ENCODE data around the gene ERAL1. TPM values are rescaled to one million over a fixed set of nuclear protein-coding genes. Genes with fewer than 3 reads are reported as not detected.
"Not testable (repeated sequence)": the region's sequence is repeated elsewhere in the genome, so short reads cannot be mapped to it uniquely, and the experiment has no call there.

ERAL1 gene
- total and polyA plus RNA-seq, 4 donors, result 16.7 to 21.5 (median 18.6) TPM

GRCh38 chr17:28818819-28819221 lies 36.0 kb upstream of the ERAL1 start:
- WGBS, 2 donors, result 5 to 7% methylated on average over 3 of the region's 3 CpGs
- no peak for DNase-seq
- Histone ChIP-seq H3K4me1 (ENCODE audit: control insufficient read depth in 1 of 2, insufficient read depth in 2 of 2, low read length in 2 of 2) (peaks cover 0 to 3% of the 10 kb centered on the region in 2 donors), H3K9me3 (ENCODE audit: control insufficient read depth, low read length) (no peaks in the 10 kb centered on the region), H3K27me3 (ENCODE audit: control insufficient read depth in 1 of 2, insufficient read depth in 2 of 2, low read length in 1 of 2) (no peaks in the 10 kb centered on the region), H3K27ac (ENCODE audit: low read depth in 1 of 2, low read length in 2 of 2) (no peak overlapping the region), H3K36me3 (ENCODE audit: control insufficient read depth in 1 of 2, insufficient read depth in 2 of 2, low read length in 1 of 2) (no peaks in the 10 kb centered on the region), H3K4me3 (ENCODE audit: low read length in 2 of 2) (no peak overlapping the region)
- ATAC-seq (ENCODE audit: low FRiP score), result no peak
- intact Hi-C loops (cut with DNase I), result no loop called here

GRCh38 chr17:28819582-28819981 lies 35.2 kb upstream of the ERAL1 start:
- no peak for ATAC-seq (ENCODE audit: low FRiP score)
- Histone ChIP-seq H3K4me3 (ENCODE audit: low read length in 2 of 2) (no peak overlapping the region), H3K27ac (ENCODE audit: low read depth in 1 of 2, low read length in 2 of 2) (no peak overlapping the region), H3K9me3 (ENCODE audit: control insufficient read depth, low read length) (no peaks in the 10 kb centered on the region), H3K36me3 (ENCODE audit: control insufficient read depth in 1 of 2, insufficient read depth in 2 of 2, low read length in 1 of 2) (no peaks in the 10 kb centered on the region), H3K4me1 (ENCODE audit: control insufficient read depth in 1 of 2, insufficient read depth in 2 of 2, low read length in 2 of 2) (peaks cover 0 to 3% of the 10 kb centered on the region in 2 donors), H3K27me3 (ENCODE audit: control insufficient read depth in 1 of 2, insufficient read depth in 2 of 2, low read length in 1 of 2) (no peaks in the 10 kb centered on the region)
- DNase-seq, result no peak
- intact Hi-C loops (cut with DNase I), result no loop called here
- WGBS, 2 donors, result 15 to 26% methylated on average over 1 of the region's 1 CpG

- intact Hi-C loops (cut with DNase I), result no loop called here
- Histone ChIP-seq H3K36me3 (ENCODE audit: control insufficient read depth in 1 of 2, insufficient read depth in 2 of 2, low read length in 1 of 2) (no peaks in the 10 kb centered on the region), H3K27me3 (ENCODE audit: control insufficient read depth in 1 of 2, insufficient read depth in 2 of 2, low read length in 1 of 2) (no peaks in the 10 kb centered on the region), H3K4me3 (ENCODE audit: low read length in 2 of 2) (no peak overlapping the region), H3K27ac (ENCODE audit: low read depth in 1 of 2, low read length in 2 of 2) (no peak overlapping the region), H3K4me1 (ENCODE audit: control insufficient read depth in 1 of 2, insufficient read depth in 2 of 2, low read length in 2 of 2) (no peaks in the 10 kb centered on the region), H3K9me3 (ENCODE audit: control insufficient read depth, low read length) (no peaks in the 10 kb centered on the region)
- 96 to 100% methylated on average over 1 of the region's 1 CpG for WGBS, 2 donors
- ATAC-seq (ENCODE audit: low FRiP score), result no peak
- no peak for DNase-seq
These were observed 27.1 kb upstream of the ERAL1 start for GRCh38 chr17:28827672-28828071.

DNA sequence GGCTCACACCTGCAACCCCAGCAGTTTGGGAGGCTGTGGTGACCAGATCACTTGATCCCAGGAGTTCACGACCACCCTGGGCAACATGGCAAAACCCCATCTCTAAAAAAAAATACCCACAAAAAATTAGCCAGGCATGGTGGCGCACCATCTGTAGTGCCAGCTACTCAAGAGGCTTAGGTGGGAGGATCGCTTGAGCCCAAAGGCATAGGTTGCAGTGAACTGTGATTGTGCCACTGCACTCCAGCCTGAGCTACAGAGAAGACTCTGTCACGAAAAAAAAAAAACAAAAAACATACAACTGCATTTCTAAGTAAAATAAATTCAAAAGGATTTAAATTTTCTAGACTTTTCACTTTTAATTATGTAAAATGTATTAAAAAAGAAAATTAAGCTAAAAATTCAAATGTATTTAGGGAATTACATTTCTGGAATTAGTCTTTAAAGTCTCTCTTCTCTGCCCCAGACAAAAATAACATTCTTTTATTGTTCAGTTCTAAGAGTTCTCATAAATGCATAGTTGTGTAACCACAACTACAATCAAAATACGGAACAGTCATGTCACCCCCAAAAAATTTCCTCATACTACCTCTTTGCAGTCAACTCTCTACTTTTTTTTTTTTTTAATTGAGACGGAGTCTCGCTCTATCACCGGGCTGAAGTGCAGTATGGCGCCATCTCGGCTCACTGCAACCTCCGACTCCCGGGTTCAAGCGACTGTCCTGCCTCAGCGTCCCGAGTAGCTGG lies 26.3 kb upstream of the ERAL1 start:
- Histone ChIP-seq H3K27me3 (ENCODE audit: control insufficient read depth in 1 of 2, insufficient read depth in 2 of 2, low read length in 1 of 2) (no peaks in the 10 kb centered on the region), H3K36me3 (ENCODE audit: control insufficient read depth in 1 of 2, insufficient read depth in 2 of 2, low read length in 1 of 2) (no peaks in the 10 kb centered on the region), H3K9me3 (ENCODE audit: control insufficient read depth, low read length) (no peaks in the 10 kb centered on the region), H3K4me1 (ENCODE audit: control insufficient read depth in 1 of 2, insufficient read depth in 2 of 2, low read length in 2 of 2) (no peaks in the 10 kb centered on the region), H3K4me3 (ENCODE audit: low read length in 2 of 2) (no peak overlapping the region), H3K27ac (ENCODE audit: low read depth in 1 of 2, low read length in 2 of 2) (no peak overlapping the region)
- no peak for ATAC-seq (ENCODE audit: low FRiP score)
- WGBS, 2 donors, result 90 to 92% methylated on average over 15 of the region's 15 CpGs
- DNase-seq, result no peak
- intact Hi-C loops (cut with DNase I), result no loop called here

DNA sequence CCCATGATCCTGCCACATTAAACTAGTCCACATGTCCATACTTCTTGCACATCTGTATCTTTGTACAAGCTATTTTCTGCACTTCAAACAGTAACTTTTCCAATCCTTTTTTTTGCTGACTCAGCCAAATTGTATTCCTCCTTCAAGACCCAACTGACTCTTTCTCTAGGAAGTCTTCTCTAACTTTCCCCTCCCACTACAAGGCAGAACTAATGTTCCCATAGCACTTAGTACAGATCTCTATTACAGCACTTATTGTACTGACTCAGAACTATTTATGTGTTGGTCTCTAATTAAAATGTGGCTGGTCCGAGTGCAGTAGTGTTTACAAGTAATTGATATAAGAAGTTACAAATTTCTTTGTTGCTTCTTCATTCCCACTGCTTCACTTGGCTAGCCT lies 20.4 kb upstream of the ERAL1 start:
- no peaks in the 10 kb centered on the region for H3K36me3 ChIP-seq (ENCODE audit: control insufficient read depth in 1 of 2, insufficient read depth in 2 of 2, low read length in 1 of 2)
- ATAC-seq (ENCODE audit: low FRiP score), result no peak
- no peak overlapping the region for H3K27ac ChIP-seq (ENCODE audit: low read depth in 1 of 2, low read length in 2 of 2)
- intact Hi-C loops (cut with DNase I), result no loop called here
- H3K4me1 ChIP-seq (ENCODE audit: control insufficient read depth in 1 of 2, insufficient read depth in 2 of 2, low read length in 2 of 2), result no peaks in the 10 kb centered on the region
- DNase-seq, result no peak
- no peaks in the 10 kb centered on the region for H3K27me3 ChIP-seq (ENCODE audit: control insufficient read depth in 1 of 2, insufficient read depth in 2 of 2, low read length in 1 of 2)
- H3K4me3 ChIP-seq (ENCODE audit: low read length in 2 of 2), result no peak overlapping the region
- 99 to 100% methylated on average over 1 of the region's 1 CpG for WGBS, 2 donors
- H3K9me3 ChIP-seq (ENCODE audit: control insufficient read depth, low read length), result no peaks in the 10 kb centered on the region

GRCh38 chr17:28836541-28836940 lies 18.3 kb upstream of the ERAL1 start:
- H3K9me3 ChIP-seq (ENCODE audit: control insufficient read depth, low read length); H3K27me3 ChIP-seq (ENCODE audit: control insufficient read depth in 1 of 2, insufficient read depth in 2 of 2, low read length in 1 of 2); H3K27ac ChIP-seq (ENCODE audit: low read depth in 1 of 2, low read length in 2 of 2); H3K36me3 ChIP-seq (ENCODE audit: control insufficient read depth in 1 of 2, insufficient read depth in 2 of 2, low read length in 1 of 2); ATAC-seq (ENCODE audit: low FRiP score); intact Hi-C loops (cut with DNase I); H3K4me3 ChIP-seq (ENCODE audit: low read length in 2 of 2); H3K4me1 ChIP-seq (ENCODE audit: control insufficient read depth in 1 of 2, insufficient read depth in 2 of 2, low read length in 2 of 2); DNase-seq: not testable (repeated sequence)
- 93 to 94% methylated on average over 10 of the region's 10 CpGs for WGBS, 2 donors

DNA sequence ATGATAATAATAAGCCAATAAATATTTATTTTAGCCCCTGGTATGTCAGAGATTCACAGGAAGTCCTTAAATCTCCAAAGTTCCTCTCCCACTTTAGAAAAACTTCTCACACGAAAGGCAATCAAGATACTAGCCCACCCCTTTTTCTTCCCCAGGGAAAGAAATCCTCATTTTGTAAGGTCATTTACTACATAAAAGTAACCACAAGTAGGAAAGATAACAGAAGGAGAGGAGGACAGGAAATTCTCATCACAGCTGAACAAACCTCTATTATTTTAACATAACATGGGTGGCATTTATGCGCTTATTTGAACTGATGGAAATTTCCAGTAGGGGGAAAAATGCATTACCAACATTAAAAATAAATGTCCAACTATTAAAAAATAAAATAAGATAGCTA lies 15.6 kb upstream of the ERAL1 start:
- no peaks in the 10 kb centered on the region for H3K4me1 ChIP-seq (ENCODE audit: control insufficient read depth in 1 of 2, insufficient read depth in 2 of 2, low read length in 2 of 2)
- intact Hi-C loops (cut with DNase I), result no loop called here
- DNase-seq (no peak), ATAC-seq (ENCODE audit: low FRiP score) (no peak)
- H3K27me3 ChIP-seq (ENCODE audit: control insufficient read depth in 1 of 2, insufficient read depth in 2 of 2, low read length in 1 of 2), result no peaks in the 10 kb centered on the region
- no peak overlapping the region for H3K27ac ChIP-seq (ENCODE audit: low read depth in 1 of 2, low read length in 2 of 2)
- H3K4me3 ChIP-seq (ENCODE audit: low read length in 2 of 2), result no peak overlapping the region
- H3K36me3 ChIP-seq (ENCODE audit: control insufficient read depth in 1 of 2, insufficient read depth in 2 of 2, low read length in 1 of 2), result no peaks in the 10 kb centered on the region
- 90 to 91% methylated on average over 2 of the region's 2 CpGs for WGBS, 2 donors
- H3K9me3 ChIP-seq (ENCODE audit: control insufficient read depth, low read length), result no peaks in the 10 kb centered on the region

GRCh38 chr17:28841901-28842281 lies 12.9 kb upstream of the ERAL1 start:
- WGBS, 2 donors, result 0 to 1% methylated on average over 6 of the region's 6 CpGs
- Histone ChIP-seq H3K4me1 (ENCODE audit: control insufficient read depth in 1 of 2, insufficient read depth in 2 of 2, low read length in 2 of 2) (no peaks in the 10 kb centered on the region), H3K9me3 (ENCODE audit: control insufficient read depth, low read length) (no peaks in the 10 kb centered on the region), H3K27ac (ENCODE audit: low read depth in 1 of 2, low read length in 2 of 2) (no peak overlapping the region), H3K4me3 (ENCODE audit: low read length in 2 of 2) (peak overlapping the region; percentile 40 to 72), H3K36me3 (ENCODE audit: control insufficient read depth in 1 of 2, insufficient read depth in 2 of 2, low read length in 1 of 2) (no peaks in the 10 kb centered on the region), H3K27me3 (ENCODE audit: control insufficient read depth in 1 of 2, insufficient read depth in 2 of 2, low read length in 1 of 2) (no peaks in the 10 kb centered on the region)
- ATAC-seq (ENCODE audit: low FRiP score) (no peak), DNase-seq (no peak)
- intact Hi-C loops (cut with DNase I), result loop anchor here in 1 of 2 donors (5.0 kb wide), 1 partner anchor 80 kb away; no protein-coding TSS in a partner anchor

GRCh38 chr17:28842282-28843012 lies 12.4 kb upstream of the ERAL1 start, which contains the start of gene FAM222B:
Gene FAM222B, minus strand, starts transcription at chr17:28842790. Its CDS starts 76,123 bp downstream, at chr17:28766667.
- ATAC-seq (ENCODE audit: low FRiP score) (peak; percentile 98), DNase-seq (peak; percentile 91 to 94)
- WGBS, 2 donors, result 0% methylated on average over 43 to 44 of the region's 44 CpGs
- Histone ChIP-seq H3K27me3 (ENCODE audit: control insufficient read depth in 1 of 2, insufficient read depth in 2 of 2, low read length in 1 of 2) (no peaks in the 10 kb centered on the region), H3K27ac (ENCODE audit: low read depth in 1 of 2, low read length in 2 of 2) (peak within 1 kb of the TSS in 1 of 2 donors; percentile 23), H3K36me3 (ENCODE audit: control insufficient read depth in 1 of 2, insufficient read depth in 2 of 2, low read length in 1 of 2) (no peaks in the 10 kb centered on the region), H3K9me3 (ENCODE audit: control insufficient read depth, low read length) (no peaks in the 10 kb centered on the region), H3K4me1 (ENCODE audit: control insufficient read depth in 1 of 2, insufficient read depth in 2 of 2, low read length in 2 of 2) (no peaks in the 10 kb centered on the region), H3K4me3 (ENCODE audit: low read length in 2 of 2) (peak within 1 kb of the TSS; percentile 40 to 72)
- intact Hi-C loops (cut with DNase I), result loop anchor here in 1 of 2 donors (5.0 kb wide), 1 partner anchor 80 kb away; no protein-coding TSS in a partner anchor

Measured in aorta (tissue), 5 donors.